Uterus (tissue), 2 donors: ENCODE data around the gene ZFYVE21.

Source experiments
- CTCF ChIP-seq, 4 experiments: fragments of 200-600 bp in 2 of 4; fragments of 450-650 bp in 2 of 4; sonication (generic) in 2 of 4; IDR thresholded peaks; one replicate each; pipeline ENCODE4 v1.5.1; 2016 to 2019; ENCODE audit warnings: antibody characterized with exemption in 4 of 4, mild to moderate bottlenecking in 2 of 4, moderate library complexity in 1 of 4
- POLR2A ChIP-seq, 2 donors: fragments of 450-650 bp; IDR thresholded peaks; one replicate each; pipeline ENCODE4 v1.6.1; 2016; ENCODE audit warnings: antibody characterized with exemption in 2 of 2, mild to moderate bottlenecking in 1 of 2, moderate library complexity in 1 of 2

DNA sequence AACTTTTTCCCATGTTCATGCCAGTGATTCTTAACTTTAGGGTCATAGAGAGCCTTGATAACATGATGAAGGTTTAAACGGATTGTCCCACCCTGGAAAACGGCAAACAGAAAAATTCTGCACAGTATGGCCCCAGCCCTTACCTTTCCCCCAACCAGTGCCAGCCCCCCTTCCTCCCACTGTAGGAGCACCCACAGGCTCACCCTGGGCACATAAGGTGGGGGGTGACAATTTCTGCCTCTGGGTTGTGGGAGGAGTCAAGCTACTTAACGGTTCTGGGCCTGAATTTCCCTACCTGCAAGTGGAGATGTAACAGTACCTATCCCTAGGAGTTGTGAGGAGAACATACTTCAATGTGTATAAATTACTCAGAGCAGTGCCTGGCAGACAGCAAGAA is 18.4 kb upstream of the ZFYVE21 start:
- TF ChIP-seq CTCF (IDR thresholded peaks at IDR 0.05) (no peak), POLR2A (IDR thresholded peaks at IDR 0.05) (no peak)
